GM18498 (cell line): ENCODE results near the gene PRRC2B.
"Not testable (repeated sequence)": the region's sequence is repeated elsewhere in the genome, so short reads cannot be mapped to it uniquely, and the experiment has no call there.

Experiments
- ATAC-seq: cut with Tn5 transposase; IDR thresholded peaks from one replicate; pipeline ENCODE4 v1.9.1; 2021; ENCODE audit warnings: mild to moderate bottlenecking, moderate library complexity; ENCODE audit not compliant: unreplicated experiment

PRRC2B gene

GRCh38 chr9:131469356-131469755 is 75.5 kb downstream of the PRRC2B start:
- no peak for ATAC-seq

- ATAC-seq, result no peak
Observed at GRCh38 chr9:131469951-131470350, 76.1 kb downstream of the PRRC2B start.

GRCh38 chr9:131470581-131470991 is 76.7 kb downstream of the PRRC2B start:
- no peak for ATAC-seq

- not testable (repeated sequence) for ATAC-seq
Observed at GRCh38 chr9:131472085-131472484, 78.2 kb downstream of the PRRC2B start.

GRCh38 chr9:131473198-131473885 is 79.5 kb downstream of the PRRC2B start:
- ATAC-seq, result no peak

GRCh38 chr9:131473891-131474290 is 80.0 kb downstream of the PRRC2B start:
- ATAC-seq, result no peak

GRCh38 chr9:131474711-131475110 is 80.8 kb downstream of the PRRC2B start:
- ATAC-seq, result no peak

GRCh38 chr9:131475111-131475955 is 81.4 kb downstream of the PRRC2B start:
- ATAC-seq, result no peak

- ATAC-seq, result no peak
Observed at GRCh38 chr9:131475956-131476776, 82.3 kb downstream of the PRRC2B start.

- no peak for ATAC-seq
Observed at GRCh38 chr9:131476777-131477345, 83.0 kb downstream of the PRRC2B start.

- no peak for ATAC-seq
Observed at GRCh38 chr9:131477367-131477766, 83.5 kb downstream of the PRRC2B start.

GRCh38 chr9:131477816-131478419 is 84.0 kb downstream of the PRRC2B start:
- ATAC-seq, result no peak

GRCh38 chr9:131478421-131478868 is 84.6 kb downstream of the PRRC2B start:
- no peak for ATAC-seq

GRCh38 chr9:131478911-131479310 is 85.0 kb downstream of the PRRC2B start:
- ATAC-seq, result no peak

GRCh38 chr9:131480258-131480657 is 86.4 kb downstream of the PRRC2B start:
- ATAC-seq, result no peak

- ATAC-seq, result no peak
Observed at GRCh38 chr9:131481441-131482342, 87.8 kb downstream of the PRRC2B start.

- no peak for ATAC-seq
Observed at GRCh38 chr9:131482343-131483006, 88.6 kb downstream of the PRRC2B start.

GRCh38 chr9:131483319-131484050 is 89.6 kb downstream of the PRRC2B start:
- ATAC-seq, result no peak
